Neuronal stem cell (in vitro differentiated cells): ENCODE measurements around the gene CD68.

Experiments used
- DNase-seq: peaks from one replicate; pipeline ENCODE4 v3.0.0-alpha.2; 2013; ENCODE audit warnings: low spot score
- H2AFZ ChIP-seq: one replicate; pipeline ENCODE4 v1.6.1; 2013; ENCODE audit warnings: mild to moderate bottlenecking, low read length, inconsistent platforms
- H2AK5ac ChIP-seq: 2 replicates; pipeline ENCODE4 v1.6.1; 2013; ENCODE audit warnings: low read depth, mild to moderate bottlenecking, inconsistent platforms, low read length, moderate library complexity, mixed read lengths
- H2BK120ac ChIP-seq: 2 replicates; pipeline ENCODE4 v1.6.1; 2013; ENCODE audit warnings: low read depth, mild to moderate bottlenecking, inconsistent platforms, low read length, moderate library complexity, mixed read lengths
- H2BK12ac ChIP-seq: one replicate; pipeline ENCODE4 v1.6.1; 2013; ENCODE audit warnings: low read length, inconsistent platforms
- H2BK15ac ChIP-seq: 2 replicates; pipeline ENCODE4 v1.6.1; 2013; ENCODE audit warnings: mild to moderate bottlenecking, low read length, inconsistent platforms, mixed read lengths
- H2BK5ac ChIP-seq: one replicate; pipeline ENCODE4 v1.6.1; 2013; ENCODE audit warnings: inconsistent platforms, mild to moderate bottlenecking, low read length, moderate library complexity
- H3K14ac ChIP-seq: one replicate; pipeline ENCODE4 v1.6.1; 2013; ENCODE audit warnings: low read length, inconsistent platforms
- H3K18ac ChIP-seq: 2 replicates; pipeline ENCODE4 v1.6.1; 2013; ENCODE audit warnings: low read length, inconsistent platforms
- H3K23ac ChIP-seq: 2 replicates; pipeline ENCODE4 v1.6.1; 2013; ENCODE audit warnings: low read depth, mild to moderate bottlenecking, mixed read lengths, low read length, inconsistent platforms; ENCODE audit not compliant: poor library complexity
- H3K27ac ChIP-seq: replicated peaks from 3 replicates; pipeline ENCODE4 v1.5.1; 2013; ENCODE audit warnings: low read length, inconsistent platforms
- H3K27me3 ChIP-seq, 3 experiments: 2 replicates each; pipeline ENCODE4 v1.6.1; 2013; ENCODE audit warnings: low read length in 3 of 3, mild to moderate bottlenecking in 2 of 3, inconsistent platforms in 1 of 3, low read depth in 1 of 3, mixed read lengths in 1 of 3, moderate library complexity in 1 of 3; ENCODE audit not compliant: control insufficient read depth in 3 of 3, insufficient read depth in 3 of 3
- H3K36me3 ChIP-seq, 2 donors: replicated peaks in 1 of 2; 2 replicates each; pipeline ENCODE4 v1.6.1; 2013; ENCODE audit warnings: low read length in 2 of 2; ENCODE audit not compliant: control insufficient read depth in 2 of 2, insufficient read depth in 2 of 2
- H3K4ac ChIP-seq: 2 replicates; pipeline ENCODE4 v1.6.1; 2013; ENCODE audit warnings: inconsistent platforms, mild to moderate bottlenecking, low read length, moderate library complexity
- H3K4me1 ChIP-seq, 2 donors: 1 replicate in 1 of 2; 2 replicates in 1 of 2; pipeline ENCODE4 v1.6.1; 2013; ENCODE audit warnings: low read length in 2 of 2, low read depth in 1 of 2; ENCODE audit not compliant: control insufficient read depth in 2 of 2, insufficient read depth in 1 of 2
- H3K4me2 ChIP-seq: one replicate; pipeline ENCODE4 v1.6.1; 2013; ENCODE audit warnings: mild to moderate bottlenecking, low read length, inconsistent platforms; ENCODE audit not compliant: insufficient read depth, poor library complexity, severe bottlenecking
- H3K4me3 ChIP-seq, 2 donors: 2 replicates each; pipeline ENCODE4 v1.5.1; 2013; ENCODE audit warnings: low read length in 2 of 2, mild to moderate bottlenecking in 2 of 2, inconsistent platforms in 1 of 2, moderate library complexity in 1 of 2
- H3K79me1 ChIP-seq: one replicate; pipeline ENCODE4 v1.6.1; 2013; ENCODE audit warnings: low read depth, mild to moderate bottlenecking, inconsistent platforms, low read length, moderate library complexity
- H3K9ac ChIP-seq: one replicate; pipeline ENCODE4 v1.6.1; 2013; ENCODE audit warnings: mild to moderate bottlenecking, low read depth, low read length, inconsistent platforms; ENCODE audit not compliant: poor library complexity
- H3K9me3 ChIP-seq, 2 donors: replicated peaks in 1 of 2; 2 replicates each; pipeline versions ENCODE3 to v1.6.1; 2013; ENCODE audit warnings: low read length in 2 of 2, mild to moderate bottlenecking in 2 of 2, inconsistent platforms in 1 of 2, low read depth in 1 of 2, mixed read lengths in 1 of 2, moderate library complexity in 1 of 2; ENCODE audit not compliant: control insufficient read depth in 2 of 2, insufficient read depth in 1 of 2
- H4K8ac ChIP-seq: one replicate; pipeline ENCODE4 v1.6.1; 2013; ENCODE audit warnings: low read depth, mild to moderate bottlenecking, inconsistent platforms, low read length, moderate library complexity
- H4K91ac ChIP-seq: one replicate; pipeline ENCODE4 v1.6.1; 2013; ENCODE audit warnings: low read length, low read depth, mild to moderate bottlenecking, inconsistent platforms; ENCODE audit not compliant: poor library complexity
- WGBS, 2 donors: extraction: QIAGEN DNeasy Blood & Tissue Kit; methylation state at CpG; one replicate each; pipeline ENCODE4 v1.1.7; 2013; ENCODE audit warnings: missing lambda C conversion rate in 2 of 2, mixed read lengths in 1 of 2; ENCODE audit not compliant: insufficient read length in 2 of 2, insufficient replicate concordance in 1 of 2; ENCODE audit errors: extremely low coverage in 2 of 2; 5-methylcytosine and 5-hydroxymethylcytosine counted together

Gene CD68

GRCh38 chr17:7538891-7539545 is 40.4 kb upstream of the CD68 start:
- no CpG with 5 or more reads among the region's 11 CpGs for WGBS, 2 donors

GRCh38 chr17:7541074-7541621 is 38.3 kb upstream of the CD68 start:
- H3K79me1 ChIP-seq: no peaks in the 10 kb centered on the region
- H3K36me3 ChIP-seq: no peaks in the 10 kb centered on the region
- no peak overlapping the region for H2AK5ac ChIP-seq
- peaks cover 9 to 13% of the 10 kb centered on the region in 2 donors for H3K9me3 ChIP-seq
- no peak overlapping the region for H3K23ac ChIP-seq
- H2BK5ac ChIP-seq: no peak overlapping the region
- H3K27me3 ChIP-seq: peaks cover 0 to 16% (median 0%) of the 10 kb centered on the region in 3 experiments
- H2BK15ac ChIP-seq: no peak overlapping the region
- H3K18ac ChIP-seq: peak overlapping the region; percentile 44
- no peak overlapping the region for H2BK120ac ChIP-seq
- no CpG with 5 or more reads among the region's 9 CpGs for WGBS, 2 donors
- H3K27ac ChIP-seq: no peak overlapping the region
- H2BK12ac ChIP-seq: no peak overlapping the region
- no peak overlapping the region for H3K4me2 ChIP-seq
- no peak overlapping the region for H2AFZ ChIP-seq
- no peak overlapping the region for H4K8ac ChIP-seq
- no peak overlapping the region for H3K9ac ChIP-seq
- no peak overlapping the region for H4K91ac ChIP-seq
- no peak overlapping the region for H3K4ac ChIP-seq
- DNase-seq: no peak
- peak overlapping the region in 1 of 2 donors; percentile 13 for H3K4me3 ChIP-seq
- no peaks in the 10 kb centered on the region for H3K4me1 ChIP-seq
- H3K14ac ChIP-seq: no peak overlapping the region

More at GRCh38 chr17:7538891-7539545, 40.4 kb upstream of the CD68 start:
- H3K14ac ChIP-seq: no peak overlapping the region
- H3K27me3 ChIP-seq: peaks cover 0 to 8% (median 0%) of the 10 kb centered on the region in 3 experiments
- no peak for DNase-seq
- no peak overlapping the region for H2BK12ac ChIP-seq
- no peak overlapping the region for H4K8ac ChIP-seq
- H3K4ac ChIP-seq: no peak overlapping the region
- no peak overlapping the region for H3K4me2 ChIP-seq
- H3K36me3 ChIP-seq: no peaks in the 10 kb centered on the region
- H2AK5ac ChIP-seq: no peak overlapping the region
- H3K9ac ChIP-seq: no peak overlapping the region
- no peak overlapping the region for H3K23ac ChIP-seq
- H3K4me1 ChIP-seq: no peaks in the 10 kb centered on the region
- no peaks in the 10 kb centered on the region for H3K79me1 ChIP-seq
- H3K9me3 ChIP-seq: peaks cover 9 to 13% of the 10 kb centered on the region in 2 donors
- H2BK5ac ChIP-seq: no peak overlapping the region
- H2BK120ac ChIP-seq: no peak overlapping the region
- no peak overlapping the region for H4K91ac ChIP-seq
- no peak overlapping the region for H3K27ac ChIP-seq
- peak overlapping the region; percentile 64 for H2AFZ ChIP-seq
- H3K4me3 ChIP-seq: no peak overlapping the region
- H3K18ac ChIP-seq: no peak overlapping the region
- H2BK15ac ChIP-seq: no peak overlapping the region

GRCh38 chr17:7544911-7545310 is 34.5 kb upstream of the CD68 start:
- Histone ChIP-seq H3K4ac (no peak overlapping the region), H3K14ac (no peak overlapping the region), H2AFZ (no peak overlapping the region), H3K27me3 (peaks cover 0 to 33% (median 10%) of the 10 kb centered on the region in 3 experiments), H2BK120ac (no peak overlapping the region), H4K91ac (no peak overlapping the region), H3K79me1 (peaks cover 3% of the 10 kb centered on the region), H3K4me2 (no peak overlapping the region), H3K9ac (no peak overlapping the region), H2BK12ac (no peak overlapping the region), H3K18ac (no peak overlapping the region), H2BK15ac (no peak overlapping the region), H4K8ac (no peak overlapping the region), H2AK5ac (no peak overlapping the region), H3K23ac (no peak overlapping the region), H3K9me3 (no peaks in the 10 kb centered on the region), H3K27ac (no peak overlapping the region), H3K4me1 (peaks cover 4 to 6% of the 10 kb centered on the region in 2 donors), H3K4me3 (no peak overlapping the region), H2BK5ac (no peak overlapping the region), H3K36me3 (no peaks in the 10 kb centered on the region)
- WGBS, 2 donors: no CpG with 5 or more reads among the region's 6 CpGs
- no peak for DNase-seq

- DNase-seq: no peak
- no CpG with 5 or more reads among the region's 65 CpGs for WGBS, 2 donors
- peaks cover 4 to 6% of the 10 kb centered on the region in 2 donors for H3K4me1 ChIP-seq
These were observed 30.6 kb upstream of the CD68 start, which contains the start of gene TNFSF12 for GRCh38 chr17:7548585-7549400. Gene TNFSF12 (plus strand): TSS chr17:7549058. CDS start chr17:7549154, 96 bp downstream.

More at GRCh38 chr17:7548585-7549400, 30.6 kb upstream of the CD68 start, which contains the start of gene TNFSF12:
- Histone ChIP-seq H4K8ac (peak within 1 kb of the TSS; percentile 96), H3K79me1 (peaks cover 3% of the 10 kb centered on the region), H4K91ac (peak within 1 kb of the TSS; percentile 85), H3K23ac (peak within 1 kb of the TSS; percentile 96), H3K9me3 (no peaks in the 10 kb centered on the region), H3K27me3 (peaks cover 0 to 44% (median 10%) of the 10 kb centered on the region in 3 experiments), H2BK15ac (peak within 1 kb of the TSS; percentile 98), H2BK12ac (no peak within 1 kb of the TSS), H3K14ac (peak within 1 kb of the TSS; percentile 89), H2BK5ac (peak within 1 kb of the TSS; percentile 53), H2AFZ (peak within 1 kb of the TSS; percentile 97), H3K4me2 (peak within 1 kb of the TSS; percentile 80), H3K27ac (no peak within 1 kb of the TSS), H3K4me3 (peak within 1 kb of the TSS; percentile 51 to 76), H2AK5ac (peak within 1 kb of the TSS; percentile 98), H3K4ac (peak within 1 kb of the TSS; percentile 66), H3K9ac (peak within 1 kb of the TSS; percentile 91), H3K36me3 (no peaks in the 10 kb centered on the region), H3K18ac (peak within 1 kb of the TSS; percentile 96), H2BK120ac (peak within 1 kb of the TSS; percentile 61)
